Testis (tissue), 2 donors: Measurements from ENCODE around the gene SLC26A5.

Experiments
- POLR2A ChIP-seq: fragments of 450-650 bp; IDR thresholded peaks from one replicate; pipeline ENCODE4 v1.6.1; 2017; ENCODE audit warnings: antibody characterized with exemption, mild to moderate bottlenecking, moderate library complexity
- TF ChIP-seq, protein P1 (sequence below), 3 experiments: fragments of 450-650 bp in 2 of 3; fragments of 200-600 bp in 1 of 3; sonication (generic) in 1 of 3; IDR thresholded peaks; one replicate each; pipeline ENCODE4 v1.5.1; 2016 to 2019; ENCODE audit warnings: antibody characterized with exemption in 3 of 3, mild to moderate bottlenecking in 2 of 3, moderate library complexity in 1 of 3

DNA sequence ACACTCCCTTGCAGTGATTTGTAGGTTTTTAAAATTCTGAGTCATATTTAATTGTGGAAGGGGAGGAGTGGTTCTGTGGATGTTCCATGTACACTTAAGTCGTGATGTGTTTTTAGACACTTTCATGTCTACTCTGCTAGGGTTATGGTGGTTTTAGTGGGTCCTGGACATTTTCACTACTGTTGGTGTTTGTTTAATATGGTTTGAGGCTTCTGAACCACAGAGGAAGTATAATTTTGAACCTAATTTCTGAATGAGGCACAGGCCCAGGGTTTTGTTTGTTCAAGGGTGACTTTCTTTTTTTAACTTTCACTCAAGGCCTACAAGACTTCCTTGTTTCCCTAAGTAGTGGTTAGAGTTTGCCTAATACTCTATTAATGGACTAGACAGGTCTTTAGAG lies 13.3 kb downstream of the SLC26A5 start:
- TF ChIP-seq, protein P1, sequence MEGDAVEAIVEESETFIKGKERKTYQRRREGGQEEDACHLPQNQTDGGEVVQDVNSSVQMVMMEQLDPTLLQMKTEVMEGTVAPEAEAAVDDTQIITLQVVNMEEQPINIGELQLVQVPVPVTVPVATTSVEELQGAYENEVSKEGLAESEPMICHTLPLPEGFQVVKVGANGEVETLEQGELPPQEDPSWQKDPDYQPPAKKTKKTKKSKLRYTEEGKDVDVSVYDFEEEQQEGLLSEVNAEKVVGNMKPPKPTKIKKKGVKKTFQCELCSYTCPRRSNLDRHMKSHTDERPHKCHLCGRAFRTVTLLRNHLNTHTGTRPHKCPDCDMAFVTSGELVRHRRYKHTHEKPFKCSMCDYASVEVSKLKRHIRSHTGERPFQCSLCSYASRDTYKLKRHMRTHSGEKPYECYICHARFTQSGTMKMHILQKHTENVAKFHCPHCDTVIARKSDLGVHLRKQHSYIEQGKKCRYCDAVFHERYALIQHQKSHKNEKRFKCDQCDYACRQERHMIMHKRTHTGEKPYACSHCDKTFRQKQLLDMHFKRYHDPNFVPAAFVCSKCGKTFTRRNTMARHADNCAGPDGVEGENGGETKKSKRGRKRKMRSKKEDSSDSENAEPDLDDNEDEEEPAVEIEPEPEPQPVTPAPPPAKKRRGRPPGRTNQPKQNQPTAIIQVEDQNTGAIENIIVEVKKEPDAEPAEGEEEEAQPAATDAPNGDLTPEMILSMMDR (IDR thresholded peaks at IDR 0.05) = no peak
- no peak for TF ChIP-seq POLR2A
